DND-41 (cell line): ENCODE results near the gene SERTAD2.

Experiments used
- CTCF ChIP-seq: IDR thresholded peaks from 2 replicates; pipeline ENCODE4 v1.5.1; 2012; ENCODE audit warnings: borderline replicate concordance, low read length, moderate library complexity, mild to moderate bottlenecking; ENCODE audit not compliant: poor library complexity, severe bottlenecking; ENCODE audit errors: extremely low read depth
- EZH2 ChIP-seq: IDR thresholded peaks from 3 replicates; pipeline ENCODE4 v1.6.1; 2012; ENCODE audit warnings: borderline replicate concordance, low read depth, mild to moderate bottlenecking, moderate library complexity, low read length, inconsistent platforms; ENCODE audit not compliant: severe bottlenecking

DNA sequence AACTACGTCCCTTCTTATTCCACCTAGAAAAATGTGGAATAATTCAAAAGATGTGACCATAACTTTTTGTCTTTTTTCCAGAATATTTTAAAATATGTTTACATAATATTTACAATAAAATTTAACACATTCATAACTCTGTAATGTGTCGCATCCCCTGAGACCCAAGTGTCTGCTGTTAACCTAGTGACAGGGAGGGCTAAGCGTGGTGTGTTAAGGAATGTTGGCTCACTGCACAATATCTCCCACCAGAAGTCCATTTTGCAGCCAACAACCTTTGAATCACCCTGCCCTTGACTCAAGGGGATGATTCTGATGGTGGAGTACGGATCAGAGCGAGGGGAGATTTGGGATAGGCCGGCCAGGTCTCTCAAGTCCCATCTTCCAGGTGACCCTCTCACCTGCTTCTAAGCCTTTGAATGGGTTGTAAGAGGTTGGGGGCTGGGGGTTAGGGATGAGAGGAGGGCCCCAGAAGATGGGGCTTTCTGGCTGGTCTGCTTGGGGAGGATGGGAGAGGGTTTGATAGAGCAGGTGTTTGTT is 43.3 kb downstream of the SERTAD2 start:
- TF ChIP-seq EZH2, result no peak
- TF ChIP-seq CTCF, result no peak
